ENCODE results near the gene RYR2.

Gene RYR2

DNA sequence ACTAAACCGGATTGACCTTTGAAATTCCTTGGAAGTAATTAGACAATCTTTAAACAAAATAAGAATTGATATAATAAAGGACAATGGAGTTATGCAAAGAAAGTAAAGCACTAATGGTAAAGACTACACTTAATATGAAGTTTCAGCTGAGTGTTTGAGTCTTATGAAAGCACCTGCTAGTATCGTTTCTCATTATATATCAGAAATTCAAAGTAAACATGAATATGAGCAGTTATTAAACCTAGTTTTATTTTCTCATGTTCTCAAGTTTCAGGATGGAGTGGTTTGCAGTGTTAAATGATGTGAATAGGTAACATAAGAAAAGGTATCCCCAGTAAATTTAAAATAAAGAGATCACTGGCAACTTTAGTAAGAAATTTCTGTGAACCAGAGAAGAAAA lies 660.2 kb downstream of the RYR2 start:
- H3K27me3 ChIP-seq = no peaks in the 10 kb centered on the region
- no peaks in the 10 kb centered on the region for H3K36me3 ChIP-seq
- H3K4me1 ChIP-seq = no peaks in the 10 kb centered on the region
- no peaks in the 10 kb centered on the region for H3K9me3 ChIP-seq
- H3K27ac ChIP-seq = no peak overlapping the region
- no peak overlapping the region for H3K4me2 ChIP-seq
- H4K20me1 ChIP-seq = no peaks in the 10 kb centered on the region
- H3K9ac ChIP-seq = no peak overlapping the region
- no peak for TF ChIP-seq Cebpa-rat (IDR thresholded peaks at IDR 0.05)
- no peak overlapping the region for H3K4me3 ChIP-seq

- no peaks in the 10 kb centered on the region for H4K20me1 ChIP-seq
- H3K27ac ChIP-seq = no peak overlapping the region
- no peaks in the 10 kb centered on the region for H3K4me1 ChIP-seq
- H3K9ac ChIP-seq = no peak overlapping the region
- H3K36me3 ChIP-seq = no peaks in the 10 kb centered on the region
- no peaks in the 10 kb centered on the region for H3K27me3 ChIP-seq
- TF ChIP-seq Cebpa-rat (IDR thresholded peaks at IDR 0.05) = no peak
- no peaks in the 10 kb centered on the region for H3K9me3 ChIP-seq
- H3K4me2 ChIP-seq = no peak overlapping the region
- H3K4me3 ChIP-seq = no peak overlapping the region
Observed at GRCh38 chr1:237705462-237705861, 663.5 kb downstream of the RYR2 start.

- H3K9me3 ChIP-seq = no peaks in the 10 kb centered on the region
- H3K4me2 ChIP-seq = no peak overlapping the region
- H3K4me1 ChIP-seq = no peaks in the 10 kb centered on the region
- no peaks in the 10 kb centered on the region for H4K20me1 ChIP-seq
- no peak for TF ChIP-seq Cebpa-rat (IDR thresholded peaks at IDR 0.05)
- H3K36me3 ChIP-seq = no peaks in the 10 kb centered on the region
- no peak overlapping the region for H3K4me3 ChIP-seq
- H3K27me3 ChIP-seq = no peaks in the 10 kb centered on the region
- H3K27ac ChIP-seq = no peak overlapping the region
- H3K9ac ChIP-seq = no peak overlapping the region
Observed at GRCh38 chr1:237709355-237709754, 667.4 kb downstream of the RYR2 start.

DNA sequence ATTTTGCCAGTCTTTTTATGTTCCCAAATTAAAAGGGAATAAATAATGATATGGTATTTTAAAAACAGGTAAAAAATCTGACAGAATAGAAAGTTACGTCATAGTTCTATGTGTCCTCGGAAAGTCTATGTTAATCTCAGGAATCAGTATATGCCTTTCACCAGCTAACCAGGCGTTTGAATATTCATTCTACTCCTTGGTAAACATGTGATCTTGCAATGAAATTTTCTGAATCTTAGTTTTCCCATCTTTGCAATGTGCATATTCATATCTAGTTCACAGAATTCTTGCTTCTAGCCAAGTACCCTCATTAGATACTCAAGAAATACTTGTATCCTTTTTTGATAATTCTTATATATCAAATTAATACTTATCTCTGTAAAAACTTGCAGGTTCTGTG lies 669.3 kb downstream of the RYR2 start:
- Histone ChIP-seq H3K27me3 (no peaks in the 10 kb centered on the region), H3K4me1 (no peaks in the 10 kb centered on the region), H3K36me3 (no peaks in the 10 kb centered on the region), H3K9me3 (no peaks in the 10 kb centered on the region), H3K9ac (no peak overlapping the region), H3K4me3 (no peak overlapping the region), H4K20me1 (no peaks in the 10 kb centered on the region), H3K27ac (no peak overlapping the region), H3K4me2 (no peak overlapping the region)
- TF ChIP-seq Cebpa-rat (IDR thresholded peaks at IDR 0.05) = no peak

GRCh38 chr1:237712082-237712481 lies 670.1 kb downstream of the RYR2 start:
- H3K4me1 ChIP-seq = no peaks in the 10 kb centered on the region
- no peak overlapping the region for H3K4me2 ChIP-seq
- H3K27ac ChIP-seq = no peak overlapping the region
- H3K36me3 ChIP-seq = no peaks in the 10 kb centered on the region
- H3K9ac ChIP-seq = no peak overlapping the region
- H3K4me3 ChIP-seq = no peak overlapping the region
- no peaks in the 10 kb centered on the region for H4K20me1 ChIP-seq
- H3K9me3 ChIP-seq = no peaks in the 10 kb centered on the region
- no peak for TF ChIP-seq Cebpa-rat (IDR thresholded peaks at IDR 0.05)
- no peaks in the 10 kb centered on the region for H3K27me3 ChIP-seq

DNA sequence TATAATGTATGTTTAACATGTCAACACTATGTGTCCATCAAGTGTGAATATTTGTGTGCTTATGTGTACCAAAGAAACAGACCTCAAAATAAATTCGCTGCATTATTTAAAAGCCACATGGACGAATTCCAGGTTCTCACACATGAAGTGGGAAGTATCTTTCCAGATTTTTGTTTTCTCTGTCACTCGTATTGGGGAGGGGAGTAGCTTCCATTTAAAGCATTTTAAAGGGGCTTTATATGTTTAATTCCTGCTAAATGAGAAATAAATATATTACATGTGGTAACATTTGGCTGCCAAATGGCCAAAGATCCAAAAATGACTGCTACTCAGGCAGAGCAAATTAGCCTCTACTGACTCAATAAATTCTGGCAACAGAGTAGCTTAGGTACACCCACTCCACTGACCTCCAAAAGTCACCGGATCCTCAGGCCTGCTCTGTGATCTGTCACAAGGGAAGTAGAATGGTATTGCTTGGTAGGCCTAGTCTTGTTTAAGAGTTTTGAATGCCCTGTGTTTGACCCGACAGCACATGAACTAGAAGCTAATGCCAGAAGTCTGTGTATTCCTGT lies 670.7 kb downstream of the RYR2 start:
- H3K4me1 ChIP-seq = no peaks in the 10 kb centered on the region
- no peaks in the 10 kb centered on the region for H3K9me3 ChIP-seq
- no peak overlapping the region for H3K4me3 ChIP-seq
- no peak for TF ChIP-seq Cebpa-rat (IDR thresholded peaks at IDR 0.05)
- H3K27ac ChIP-seq = no peak overlapping the region
- H3K4me2 ChIP-seq = no peak overlapping the region
- H3K27me3 ChIP-seq = no peaks in the 10 kb centered on the region
- no peak overlapping the region for H3K9ac ChIP-seq
- no peaks in the 10 kb centered on the region for H3K36me3 ChIP-seq
- H4K20me1 ChIP-seq = no peaks in the 10 kb centered on the region

- Histone ChIP-seq H3K27me3 (no peaks in the 10 kb centered on the region), H4K20me1 (no peaks in the 10 kb centered on the region), H3K4me1 (no peaks in the 10 kb centered on the region), H3K27ac (no peak overlapping the region), H3K9ac (no peak overlapping the region), H3K9me3 (no peaks in the 10 kb centered on the region), H3K36me3 (no peaks in the 10 kb centered on the region), H3K4me3 (no peak overlapping the region), H3K4me2 (no peak overlapping the region)
- TF ChIP-seq Cebpa-rat (IDR thresholded peaks at IDR 0.05) = no peak
Observed at GRCh38 chr1:237713916-237714315, 671.9 kb downstream of the RYR2 start.

- H3K4me3 ChIP-seq = no peak overlapping the region
- no peaks in the 10 kb centered on the region for H3K27me3 ChIP-seq
- no peaks in the 10 kb centered on the region for H3K4me1 ChIP-seq
- H3K27ac ChIP-seq = no peak overlapping the region
- H3K9me3 ChIP-seq = peaks cover 5% of the 10 kb centered on the region; the same call in 1 of the 2 replicates
- no peak overlapping the region for H3K9ac ChIP-seq
- H4K20me1 ChIP-seq = no peaks in the 10 kb centered on the region
- TF ChIP-seq Cebpa-rat (IDR thresholded peaks at IDR 0.05) = no peak
- no peak overlapping the region for H3K4me2 ChIP-seq
- H3K36me3 ChIP-seq = no peaks in the 10 kb centered on the region
Observed at GRCh38 chr1:237717106-237717505, 675.1 kb downstream of the RYR2 start.

DNA sequence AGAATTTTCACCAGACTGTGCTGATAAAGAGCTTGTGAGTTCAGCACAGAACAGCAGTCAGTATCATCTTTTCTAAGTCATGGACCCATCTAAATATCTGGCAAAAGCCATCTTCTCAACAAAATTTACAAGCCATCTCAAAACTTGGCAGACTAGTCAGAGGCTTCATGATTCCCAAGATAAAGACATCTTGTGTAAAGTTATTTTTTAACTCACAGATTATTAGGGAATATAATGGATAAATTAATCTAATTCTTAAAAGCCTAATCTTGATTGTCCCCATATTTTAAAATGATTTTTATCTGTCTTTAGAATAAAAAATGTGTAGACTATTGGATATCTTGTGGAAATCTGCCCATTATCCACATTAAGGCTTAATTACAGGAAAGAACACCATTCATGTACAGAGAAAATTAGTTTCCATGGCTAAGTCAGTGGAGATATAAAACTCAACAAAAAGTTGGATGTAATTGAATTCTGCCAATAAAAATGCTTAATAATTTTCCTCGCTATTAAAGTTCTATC lies 688.9 kb downstream of the RYR2 start:
- Histone ChIP-seq H3K27ac (no peak overlapping the region), H3K4me1 (no peaks in the 10 kb centered on the region), H3K9me3 (no peaks in the 10 kb centered on the region), H3K36me3 (no peaks in the 10 kb centered on the region), H4K20me1 (no peaks in the 10 kb centered on the region), H3K4me3 (no peak overlapping the region), H3K4me2 (no peak overlapping the region), H3K9ac (no peak overlapping the region), H3K27me3 (no peaks in the 10 kb centered on the region)
- no peak for TF ChIP-seq Cebpa-rat (IDR thresholded peaks at IDR 0.05)

DNA sequence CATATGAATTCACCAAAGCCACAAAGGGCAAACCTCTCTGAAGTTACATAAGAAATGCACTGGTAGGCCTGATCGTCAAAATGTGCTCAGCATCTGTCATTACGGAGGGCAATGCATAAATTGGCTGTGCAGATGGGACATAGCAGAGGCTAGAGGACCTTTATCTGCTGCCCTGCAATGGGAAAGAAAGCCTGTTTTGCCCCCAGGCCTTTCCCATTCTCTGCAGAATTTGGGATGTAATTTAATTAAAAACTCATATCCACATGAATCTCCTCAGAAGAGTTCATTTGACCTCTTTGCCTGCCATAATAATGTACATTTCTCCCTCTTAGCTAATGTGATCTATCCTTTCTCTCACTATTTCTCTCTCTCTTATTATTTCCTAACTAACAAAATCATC lies 690.7 kb downstream of the RYR2 start:
- H3K27me3 ChIP-seq = no peaks in the 10 kb centered on the region
- no peaks in the 10 kb centered on the region for H4K20me1 ChIP-seq
- H3K4me3 ChIP-seq = no peak overlapping the region
- no peaks in the 10 kb centered on the region for H3K9me3 ChIP-seq
- TF ChIP-seq Cebpa-rat (IDR thresholded peaks at IDR 0.05) = no peak
- H3K4me1 ChIP-seq = no peaks in the 10 kb centered on the region
- H3K36me3 ChIP-seq = no peaks in the 10 kb centered on the region
- H3K27ac ChIP-seq = no peak overlapping the region
- H3K9ac ChIP-seq = no peak overlapping the region
- H3K4me2 ChIP-seq = no peak overlapping the region

Data from BLaER1 (cell line).